KG1 (cell line): ENCODE results near the gene EPHA6.
"Not testable (repeated sequence)": the region's sequence is repeated elsewhere in the genome, so short reads cannot be mapped to it uniquely, and the experiment has no call there.

Experiments
- DNase-seq: peaks from one replicate; lab custom pipeline; 2025; lab: John Stamatoyannopoulos, UW

Gene EPHA6

DNA sequence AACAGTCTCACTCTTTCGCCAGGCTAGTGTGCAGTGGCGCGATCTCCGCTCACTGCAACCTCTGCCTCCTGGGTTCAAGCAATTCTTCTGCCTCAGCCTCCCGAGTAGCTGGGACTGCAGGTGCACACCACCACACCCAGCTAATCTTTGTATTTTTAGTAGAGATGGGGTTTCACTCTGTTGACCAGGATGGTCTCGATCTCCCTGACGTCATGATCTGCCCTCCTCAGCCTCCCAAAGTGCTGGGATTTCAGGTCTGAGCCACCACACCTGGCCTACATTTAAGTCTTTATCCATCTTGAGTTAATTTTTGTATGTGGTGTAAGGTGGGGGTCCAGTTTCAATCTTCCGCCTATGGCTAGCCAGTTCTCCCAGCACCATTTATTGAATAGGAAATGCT lies 211.2 kb downstream of the EPHA6 start:
- not testable (repeated sequence) for DNase-seq

DNA sequence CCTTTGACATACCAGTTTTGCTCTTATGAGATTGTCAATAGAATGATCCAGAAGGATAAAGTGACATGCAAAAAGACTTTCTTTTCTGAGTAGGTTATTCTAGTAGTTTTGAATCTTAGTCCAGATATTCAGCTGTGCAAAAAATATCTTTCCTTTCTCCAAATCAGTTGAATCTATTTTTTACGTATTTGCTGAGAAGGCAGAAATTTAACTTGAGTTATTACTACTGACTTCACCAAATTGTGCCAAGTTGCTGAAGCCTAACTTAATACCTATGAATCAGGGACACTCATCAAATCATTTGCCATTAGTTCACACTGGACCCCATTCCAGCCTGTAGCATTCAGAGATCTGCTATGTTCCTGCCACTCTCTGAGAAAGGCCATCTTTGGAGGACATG lies 215.6 kb downstream of the EPHA6 start:
- no peak for DNase-seq

DNA sequence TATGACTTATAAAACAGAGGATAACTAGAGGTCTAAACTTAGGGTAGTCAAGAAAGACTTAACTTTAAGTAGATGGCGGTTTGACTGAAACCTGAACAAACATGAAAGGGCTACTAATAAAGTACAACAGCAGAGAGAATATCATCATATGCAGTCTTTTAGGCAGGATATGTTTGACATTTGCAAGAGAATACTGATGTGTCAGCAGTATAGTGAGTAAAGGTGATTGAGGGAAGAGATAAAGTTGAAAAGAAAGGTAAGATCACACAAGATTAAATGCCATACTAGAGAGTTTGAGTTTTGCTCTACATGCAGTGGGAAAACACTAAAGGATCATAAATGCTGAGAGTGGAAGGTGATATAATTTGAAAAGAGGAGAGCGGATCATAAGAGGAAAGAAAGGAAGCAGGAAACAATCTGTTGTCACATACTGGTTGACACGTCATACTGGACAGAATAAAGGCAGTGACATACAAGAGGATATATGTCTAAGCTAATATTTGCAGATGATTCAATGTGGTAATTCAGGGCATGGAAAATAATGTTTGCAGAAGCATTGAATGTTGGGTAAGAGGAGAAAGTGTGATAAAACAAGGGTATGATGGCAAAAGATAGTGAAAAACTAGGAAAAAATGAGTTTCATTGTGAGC lies 223.0 kb downstream of the EPHA6 start:
- no peak for DNase-seq

DNA sequence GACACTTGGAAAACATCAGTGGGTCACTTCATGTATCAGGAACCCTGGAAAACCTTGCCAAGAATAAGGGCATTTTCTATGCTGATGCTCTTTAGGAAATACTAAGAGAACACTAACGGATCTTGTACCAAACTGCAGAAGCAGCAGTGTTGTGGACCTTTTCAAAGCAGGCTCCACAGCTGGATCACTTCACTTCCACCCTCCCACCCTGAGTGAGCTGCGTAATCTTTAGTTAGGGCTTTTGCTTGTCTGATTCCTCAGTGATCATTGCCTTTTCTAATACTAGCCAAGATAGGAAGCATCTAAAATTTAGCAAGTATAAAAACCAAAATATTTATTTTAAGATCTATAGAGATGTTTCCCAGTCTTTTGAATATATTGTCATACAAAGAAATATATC lies 229.0 kb downstream of the EPHA6 start:
- DNase-seq: no peak

DNA sequence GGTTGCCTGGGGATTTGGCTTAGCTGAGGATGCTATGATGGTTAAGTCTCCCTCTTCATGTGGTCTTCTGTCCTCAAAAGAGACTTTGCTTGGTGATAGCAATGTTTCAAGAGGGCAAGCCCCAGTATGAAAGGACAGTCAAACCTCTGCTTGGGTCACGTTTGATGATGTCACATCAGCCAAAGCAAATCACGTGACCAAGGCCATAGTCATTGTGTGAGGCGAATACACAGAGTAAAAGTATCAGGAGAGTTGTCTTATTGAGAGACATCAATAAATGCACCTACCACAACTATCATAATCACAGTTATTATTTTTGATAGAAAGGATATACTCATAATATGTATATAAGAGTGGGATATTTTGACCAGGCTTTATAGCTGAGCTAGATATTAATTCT lies 243.0 kb downstream of the EPHA6 start:
- no peak for DNase-seq

DNA sequence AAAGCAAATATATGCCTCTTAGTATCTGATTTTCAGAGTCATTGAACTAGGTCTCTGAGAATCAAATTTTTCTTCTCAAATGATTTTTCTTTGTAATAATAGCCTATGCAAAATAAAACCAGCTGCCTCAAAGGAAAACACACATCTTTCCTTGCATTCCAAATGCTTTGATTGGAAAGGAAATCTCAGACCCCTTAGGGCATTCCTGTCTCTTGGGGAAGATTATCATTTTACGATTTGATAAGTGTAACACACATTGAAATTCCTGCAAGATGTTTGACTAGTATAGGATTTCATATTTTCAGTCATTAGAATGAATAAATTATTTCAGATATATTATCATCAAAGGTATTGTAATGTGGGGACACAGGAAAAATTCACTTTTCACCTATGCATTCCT lies 244.8 kb downstream of the EPHA6 start:
- no peak for DNase-seq

DNA sequence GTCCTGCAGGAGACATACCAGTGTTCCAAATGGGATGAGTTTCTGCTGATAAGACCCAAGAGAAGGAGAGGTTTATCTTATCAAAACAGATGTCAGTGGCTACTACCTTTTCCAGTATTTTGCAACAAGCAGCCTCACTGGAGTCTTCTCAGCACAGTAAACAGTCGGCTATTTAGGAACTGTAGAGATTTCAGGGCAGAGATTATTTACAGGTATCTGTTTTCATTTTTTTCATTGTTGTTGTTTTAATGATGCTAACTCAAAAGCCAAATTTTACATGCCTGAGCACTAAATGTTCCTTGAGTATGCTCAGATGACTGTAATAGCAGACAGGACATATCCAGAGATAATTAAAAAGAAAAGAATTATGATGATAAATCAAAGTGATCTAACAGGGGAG lies 252.1 kb downstream of the EPHA6 start:
- DNase-seq: no peak

DNA sequence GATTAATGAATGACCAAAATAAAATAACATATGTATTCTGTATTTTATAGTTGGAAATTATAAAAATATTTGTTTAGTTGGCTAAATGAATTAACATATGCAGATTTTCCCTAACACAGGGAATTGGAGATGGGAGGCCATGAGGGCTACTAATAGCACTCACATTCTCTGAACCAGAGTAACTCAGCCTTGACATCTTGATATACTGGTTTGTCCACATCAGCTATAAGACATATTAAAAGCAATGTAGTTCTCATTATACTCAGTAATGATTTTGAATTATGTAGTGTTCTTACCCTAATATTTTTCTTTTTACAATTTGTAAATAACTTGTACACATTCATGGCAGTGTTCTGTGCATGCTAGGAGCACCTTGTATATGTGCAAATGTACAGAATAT lies 255.9 kb downstream of the EPHA6 start:
- no peak for DNase-seq

DNA sequence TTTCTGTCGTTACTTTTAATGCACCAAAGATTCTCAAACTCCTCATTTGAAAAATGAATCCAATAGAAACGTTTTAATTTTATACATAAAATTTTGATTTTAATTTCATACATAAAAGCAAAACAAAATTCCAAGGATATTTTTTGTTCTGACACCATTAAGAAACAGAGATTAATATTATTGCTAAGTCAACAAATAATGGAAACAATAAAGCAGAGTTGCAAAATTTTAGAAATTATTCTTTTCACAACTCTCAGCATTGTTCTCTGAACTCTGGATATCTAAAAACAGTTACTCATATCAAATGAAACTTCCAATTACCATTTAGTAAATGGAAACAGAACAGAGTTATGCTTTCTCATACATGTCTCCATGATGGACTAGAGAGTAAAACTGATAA lies 260.2 kb downstream of the EPHA6 start:
- DNase-seq: no peak

DNA sequence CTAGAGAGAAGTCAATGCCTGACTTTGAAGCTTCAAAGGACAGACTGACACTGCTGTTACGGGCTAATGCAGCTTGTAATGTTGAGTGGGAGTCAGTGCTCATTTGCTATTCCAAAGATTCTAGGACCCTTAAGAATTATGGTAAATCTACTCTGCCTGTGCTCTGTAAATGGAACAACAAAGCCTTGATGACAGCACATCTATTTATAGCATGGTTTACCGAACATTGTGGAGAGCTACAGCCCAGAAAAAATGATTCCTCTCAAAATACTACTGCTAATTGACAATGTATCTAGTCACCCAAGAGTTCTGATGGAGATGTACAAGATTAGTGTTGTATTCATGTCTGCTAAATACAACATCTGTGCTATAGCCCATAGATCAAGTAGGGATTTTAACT lies 262.3 kb downstream of the EPHA6 start:
- DNase-seq: no peak

DNA sequence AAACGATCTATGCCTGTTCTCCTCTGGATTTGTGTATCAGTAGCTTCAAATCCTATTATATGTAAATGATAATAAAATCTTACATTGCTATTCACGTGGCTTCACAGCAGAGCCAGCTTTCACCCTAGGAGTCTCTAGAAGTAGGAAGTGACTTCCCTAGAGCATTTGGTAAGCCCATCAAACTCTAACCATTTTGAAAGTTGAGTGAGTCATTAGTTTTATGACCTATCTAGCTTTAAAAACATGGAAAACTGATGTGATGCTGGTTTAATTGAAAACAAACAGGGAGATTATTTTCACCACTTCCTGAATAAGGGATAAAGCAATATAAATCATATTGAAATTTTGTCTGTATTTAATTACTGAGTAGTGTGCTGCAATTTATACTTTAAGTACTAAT lies 275.2 kb downstream of the EPHA6 start:
- DNase-seq: no peak

DNA sequence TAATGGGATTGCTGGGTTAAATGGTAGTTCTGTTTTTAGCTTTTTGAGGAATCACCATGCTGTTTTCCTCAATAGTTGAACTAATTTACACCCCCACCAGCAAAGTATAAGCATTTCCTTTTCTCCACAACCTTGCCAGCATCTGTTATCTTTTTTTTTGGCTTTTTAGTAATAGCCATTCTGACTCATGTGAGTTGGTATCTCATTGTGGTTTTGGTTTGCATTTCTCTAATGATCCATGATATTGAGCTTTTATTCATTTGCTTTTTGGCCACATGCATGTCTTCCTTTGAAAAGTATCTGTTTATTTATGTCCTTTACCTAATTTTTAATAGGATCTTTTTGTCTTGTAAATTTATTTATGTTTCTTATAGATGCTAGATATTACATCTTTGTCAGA lies 288.2 kb downstream of the EPHA6 start:
- DNase-seq: no peak

DNA sequence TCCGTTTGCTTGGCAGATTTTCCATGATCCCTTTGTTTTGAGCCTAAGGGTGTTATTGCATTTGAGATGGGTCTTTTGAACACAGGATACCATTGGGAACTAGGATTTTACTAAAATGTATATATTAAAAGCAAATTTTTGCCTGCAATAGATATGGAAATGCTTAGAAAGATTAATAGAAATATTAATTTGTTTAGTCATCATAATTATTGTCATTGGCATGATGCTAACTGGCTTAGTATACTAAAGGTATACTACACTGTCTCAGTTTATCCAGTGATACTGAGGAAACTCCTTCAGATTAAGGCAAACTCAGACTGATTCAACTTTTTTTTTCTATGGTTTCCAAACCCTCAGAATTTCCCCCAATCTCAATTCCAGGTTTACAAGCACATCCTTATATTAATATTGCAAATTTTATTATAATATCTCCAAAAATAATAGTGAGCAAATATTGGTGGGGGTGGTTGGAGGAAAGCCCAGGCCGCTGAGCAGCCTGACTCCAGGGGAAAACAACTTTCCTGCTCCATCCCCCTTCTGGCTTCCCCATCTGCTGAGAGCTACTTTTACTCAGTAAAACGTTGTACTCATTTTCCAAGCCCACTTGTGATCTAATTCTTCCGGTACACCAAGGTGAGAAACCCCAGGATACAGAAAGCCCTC lies 291.7 kb downstream of the EPHA6 start:
- no peak for DNase-seq

DNA sequence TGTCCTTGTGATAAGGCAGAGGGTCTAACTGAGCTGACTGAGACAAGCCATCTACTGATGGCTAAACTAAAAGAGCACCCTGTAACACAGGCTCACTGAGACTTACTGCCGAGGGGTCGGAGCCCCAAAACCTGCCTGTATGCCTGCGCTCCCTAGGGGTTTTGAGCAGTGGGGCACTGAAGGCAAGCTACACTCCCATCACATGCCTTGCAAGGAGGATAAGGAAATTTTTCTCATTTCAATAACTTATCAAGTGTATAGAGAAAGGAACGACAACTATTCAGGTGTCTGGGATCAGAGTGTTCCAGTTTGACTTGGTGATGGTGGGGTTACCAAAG lies 292.2 kb downstream of the EPHA6 start:
- no peak for DNase-seq

DNA sequence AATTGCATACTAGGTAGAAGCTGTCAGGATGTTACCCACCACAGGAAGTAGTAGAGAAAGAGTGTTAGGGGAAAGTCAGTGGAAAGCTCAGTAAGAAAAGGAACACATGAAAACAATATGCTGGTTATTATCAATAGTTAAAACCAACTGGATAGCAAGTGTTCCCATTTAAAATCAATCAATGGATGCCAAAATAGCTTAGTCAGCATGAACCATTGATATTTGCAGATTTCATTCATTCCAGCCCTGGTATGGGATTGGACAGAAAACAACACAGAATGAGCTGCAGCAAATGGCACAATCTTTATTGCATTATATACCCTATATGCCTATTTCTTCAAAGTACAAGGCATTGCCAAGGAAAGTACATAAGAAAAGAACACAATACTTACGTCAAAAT lies 293.7 kb downstream of the EPHA6 start:
- no peak for DNase-seq

DNA sequence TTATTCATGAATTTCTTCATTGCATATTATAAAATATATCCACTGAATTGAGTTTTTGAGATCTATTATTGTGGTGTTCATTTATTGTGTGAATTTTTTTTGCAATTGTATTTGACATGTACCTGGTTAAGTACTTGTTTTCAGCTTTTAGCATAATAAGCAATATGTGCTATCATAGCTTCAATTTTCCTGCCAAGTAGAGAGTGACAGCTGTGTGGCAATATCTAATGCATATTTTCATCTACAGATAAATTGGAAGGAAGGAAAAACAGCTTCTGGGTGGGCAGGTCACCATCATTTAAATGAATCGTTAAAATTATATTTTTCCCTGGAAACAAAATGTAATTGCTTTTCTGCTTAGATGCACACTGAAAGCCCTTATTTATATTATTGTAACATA lies 296.9 kb downstream of the EPHA6 start:
- DNase-seq: no peak

DNA sequence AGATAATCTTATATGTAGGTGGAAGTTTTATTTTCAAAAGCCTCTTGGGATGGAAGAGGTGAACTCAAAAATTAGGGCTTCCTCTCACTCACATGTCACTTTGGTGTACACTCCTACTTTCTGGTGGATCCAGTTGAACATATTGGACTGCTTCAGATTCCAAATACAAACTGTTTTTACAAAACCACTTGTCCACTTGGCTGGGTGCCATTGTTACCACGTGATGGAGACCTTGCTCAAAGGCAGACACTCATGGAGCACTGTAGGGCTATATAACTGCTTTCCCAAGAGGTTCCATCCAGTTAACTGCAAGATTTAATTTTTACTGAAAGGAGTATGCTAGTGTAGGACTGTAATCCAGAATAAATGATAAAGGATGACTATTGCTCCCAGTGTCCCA lies 307.0 kb downstream of the EPHA6 start:
- no peak for DNase-seq

DNA sequence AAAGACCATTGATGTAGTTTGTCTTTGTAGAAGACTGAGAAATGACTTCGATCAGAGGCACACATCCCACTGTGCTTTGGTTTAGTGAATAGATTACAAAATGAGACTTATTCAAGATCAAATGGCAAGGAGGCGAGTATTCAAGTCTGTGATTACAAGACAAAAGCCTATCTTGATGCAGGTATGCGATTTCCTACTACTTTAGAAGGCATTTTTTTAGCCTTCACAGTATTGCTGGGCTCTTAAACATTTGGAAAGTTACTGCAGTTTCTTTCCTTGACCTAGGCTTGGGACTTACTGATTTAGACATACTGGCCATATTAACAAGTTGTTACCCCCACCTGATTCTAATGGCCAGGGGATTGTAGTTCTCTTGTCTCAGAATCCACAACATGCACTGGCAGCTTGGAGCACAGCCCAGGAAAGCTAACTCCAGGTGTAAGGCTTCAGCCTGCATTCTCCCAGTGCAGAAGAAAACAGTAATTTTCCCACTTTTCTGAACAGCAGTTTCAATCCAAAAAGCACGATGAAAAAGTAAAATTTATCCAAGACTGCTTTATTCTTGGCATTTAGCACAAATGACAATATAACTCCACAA lies 311.6 kb downstream of the EPHA6 start:
- DNase-seq: no peak

DNA sequence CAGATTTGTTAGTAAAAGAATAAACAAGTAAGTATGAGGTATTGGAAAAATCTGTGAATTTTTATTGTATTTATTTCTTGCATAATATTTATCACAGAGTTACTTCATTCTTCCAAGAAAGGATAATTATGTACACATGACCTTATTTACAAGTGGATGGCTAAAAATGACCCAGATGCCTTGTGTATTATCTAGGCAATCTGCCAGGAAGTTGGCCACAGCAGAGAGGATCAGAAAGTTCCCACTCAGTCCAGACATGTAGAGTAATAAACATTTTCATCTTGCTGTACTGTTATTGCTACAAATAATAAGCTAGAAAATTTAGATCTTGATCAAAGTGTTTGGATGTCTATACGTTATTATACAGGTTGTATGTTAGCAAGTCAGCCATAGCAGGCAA lies 317.1 kb downstream of the EPHA6 start:
- no peak for DNase-seq

DNA sequence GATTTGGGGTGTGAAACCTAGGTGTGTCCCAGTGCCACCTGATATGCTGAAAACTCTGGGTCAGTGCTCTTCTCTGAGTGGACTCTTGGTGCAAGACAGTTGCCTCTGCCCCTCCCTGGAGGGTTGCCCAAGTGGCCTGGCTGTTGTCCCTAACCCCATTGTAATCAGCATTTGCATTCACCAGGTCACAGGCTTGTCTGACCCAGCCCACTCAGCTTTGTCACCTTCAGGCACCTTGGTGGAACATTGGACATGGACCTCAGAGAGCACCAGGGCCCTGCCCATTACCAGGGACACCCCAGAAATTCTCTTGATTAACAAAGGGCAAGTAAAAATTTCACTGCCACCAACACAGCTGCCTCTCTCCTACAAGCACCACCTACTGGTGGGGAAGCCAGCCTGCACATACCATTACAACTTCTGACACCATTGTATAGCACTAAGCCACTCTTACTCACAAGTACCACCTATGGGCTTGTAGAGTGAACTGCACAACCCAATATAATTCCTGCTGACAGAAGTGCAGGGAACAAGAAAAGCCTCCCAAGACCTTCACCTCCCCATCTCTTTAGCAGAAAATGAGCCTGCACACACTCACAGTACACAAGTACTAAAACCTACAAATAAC lies 324.6 kb downstream of the EPHA6 start:
- DNase-seq: no peak

DNA sequence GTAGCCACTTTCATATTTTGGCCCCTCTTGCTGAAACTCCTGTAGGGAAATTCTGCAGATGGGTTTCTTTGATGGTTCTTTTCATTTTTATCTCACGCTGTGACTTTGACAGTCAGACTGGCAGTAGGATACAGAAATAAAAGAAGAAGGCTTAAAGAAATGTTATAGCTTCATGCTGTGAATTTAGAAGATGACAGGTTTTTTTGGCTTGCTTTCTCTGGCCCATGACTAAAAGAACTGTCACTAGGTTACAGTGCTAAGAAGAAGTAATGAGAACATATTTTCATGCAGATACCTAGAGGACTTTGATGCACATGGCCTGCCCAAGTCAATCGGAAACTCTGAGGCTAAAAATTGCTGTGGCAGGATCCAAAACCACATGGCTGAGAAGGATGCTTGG lies 334.5 kb downstream of the EPHA6 start:
- no peak for DNase-seq

DNA sequence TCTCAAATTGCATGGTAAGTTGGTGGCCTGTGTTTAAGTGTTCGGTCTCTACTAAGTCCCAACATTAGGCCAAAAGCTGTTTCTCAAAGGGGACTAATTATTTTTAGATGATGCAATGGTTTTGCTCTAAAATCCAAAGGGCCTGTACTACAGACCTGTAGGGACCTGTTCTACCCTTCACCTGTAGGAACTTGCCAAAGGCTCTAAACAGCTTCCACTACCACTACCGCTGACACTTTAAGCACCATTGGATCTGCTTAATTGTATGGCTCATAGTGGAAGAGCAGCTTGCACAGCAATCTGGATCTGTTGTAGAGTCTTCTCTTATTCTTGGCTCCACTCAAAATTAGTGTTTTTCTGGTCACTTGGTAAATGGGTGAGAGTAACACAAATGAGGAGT lies 346.8 kb downstream of the EPHA6 start:
- DNase-seq: no peak

DNA sequence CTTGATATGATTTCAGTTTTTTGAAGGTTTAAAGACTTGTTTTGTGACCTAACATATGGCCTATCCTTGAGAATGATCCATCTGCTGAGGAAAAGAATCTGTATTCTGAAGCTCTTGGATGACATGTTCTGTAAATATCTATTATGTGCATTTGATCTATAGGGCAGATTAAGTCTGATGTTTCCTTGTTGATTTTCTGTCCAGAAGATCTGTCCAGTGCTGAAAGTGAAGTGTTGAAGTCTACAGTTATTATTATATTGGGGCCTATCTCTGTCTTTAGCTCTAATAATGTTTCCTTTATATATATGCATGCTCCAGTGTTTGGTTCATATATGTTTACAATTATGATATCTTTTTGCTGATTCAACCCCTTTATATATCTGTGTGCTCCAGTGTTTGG lies 362.8 kb downstream of the EPHA6 start:
- DNase-seq: no peak

DNA sequence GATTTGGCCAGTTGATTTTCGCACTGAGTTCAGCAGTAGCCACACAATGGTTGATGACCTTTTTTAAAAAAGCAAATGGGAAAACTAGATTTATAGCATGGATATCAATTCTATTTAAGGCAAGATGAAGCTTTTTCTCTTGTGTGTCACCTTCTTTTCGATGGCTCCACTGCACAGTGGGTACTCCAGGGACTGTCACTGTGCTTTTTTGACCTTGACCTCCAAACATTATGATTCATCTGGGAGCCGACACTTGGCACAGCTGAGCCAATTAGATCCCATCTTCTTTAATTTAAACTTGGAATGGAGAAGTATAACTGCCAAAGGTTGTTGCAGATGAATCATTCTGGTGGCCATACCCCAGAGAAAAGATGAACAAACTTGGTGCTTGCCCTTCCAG lies 367.3 kb downstream of the EPHA6 start:
- no peak for DNase-seq
